HepG2 (cell line): Measurements from ENCODE around the gene SIN3A. TPM values are rescaled to one million over a fixed set of nuclear protein-coding genes. Genes with fewer than 3 reads are reported as not detected.

Source experiments
- ASH2L ChIP-seq: fragments of 300-600, 200-600 bp; sonication (generic); IDR thresholded peaks from 2 replicates; pipeline ENCODE4 v1.7.0; 2017; ENCODE audit warnings: low read depth, mild to moderate bottlenecking, moderate library complexity, mixed read lengths, low read length; ENCODE audit not compliant: insufficient read length
- CEBPG ChIP-seq: IDR thresholded peaks from 2 replicates; pipeline ENCODE4 v1.6.1; 2016
- HNF4A ChIP-seq: sonication (generic); formaldehyde crosslinking; IDR thresholded peaks from 2 replicates; pipeline ENCODE4 v1.4.0; 2020; ENCODE audit warnings: missing genetic modification reagents
- HNRNPH1 ChIP-seq: fragments of 200-400 bp; formaldehyde crosslinking; optimal IDR thresholded peaks from 2 replicates; pipeline ENCODE3; 2017; ENCODE audit warnings: mild to moderate bottlenecking, low read depth, low read length
- KLF9 ChIP-seq: IDR thresholded peaks from 2 replicates; pipeline ENCODE4 v1.6.1; 2016; ENCODE audit warnings: low read depth
- MIXL1 ChIP-seq: IDR thresholded peaks from 2 replicates; pipeline ENCODE4 v1.6.1; 2016
- MXI1 ChIP-seq: IDR thresholded peaks from 3 replicates; pipeline ENCODE4 v1.6.1; 2012; ENCODE audit warnings: low read depth, low read length, inconsistent platforms, borderline replicate concordance
- NAIF1 ChIP-seq: sonication (generic); formaldehyde crosslinking; IDR thresholded peaks from 2 replicates; pipeline ENCODE4 v1.5.0; 2020; ENCODE audit warnings: mild to moderate bottlenecking, missing genetic modification reagents, borderline replicate concordance
- PAF1 ChIP-seq: IDR thresholded peaks from 2 replicates; pipeline ENCODE4 v1.6.1; 2016; ENCODE audit warnings: missing genetic modification reagents, missing compliant biosample characterization
- TGIF2 ChIP-seq: IDR thresholded peaks from 2 replicates; pipeline ENCODE4 v1.6.1; 2016; ENCODE audit warnings: control low read depth, missing compliant biosample characterization
- ZBTB8A ChIP-seq: sonication (generic); formaldehyde crosslinking; IDR thresholded peaks from 2 replicates; pipeline ENCODE4 v1.4.0; 2020; ENCODE audit warnings: mild to moderate bottlenecking, low read depth, missing genetic modification reagents, borderline replicate concordance
- ZEB1 ChIP-seq: IDR thresholded peaks from 2 replicates; pipeline ENCODE4 v1.6.1; 2012; ENCODE audit warnings: mild to moderate bottlenecking, low read depth, inconsistent platforms; ENCODE audit not compliant: insufficient replicate concordance
- ZNF337 ChIP-seq: sonication (generic); formaldehyde crosslinking; IDR thresholded peaks from 2 replicates; pipeline ENCODE4 v1.5.1; 2020; ENCODE audit warnings: missing genetic modification reagents, low read depth, mild to moderate bottlenecking, borderline replicate concordance
- ZNF367 ChIP-seq: sonication (generic); formaldehyde crosslinking; IDR thresholded peaks from 2 replicates; pipeline ENCODE4 v1.4.0; 2020; ENCODE audit warnings: missing genetic modification reagents, borderline replicate concordance
- ZNF430 ChIP-seq: sonication (generic); formaldehyde crosslinking; IDR thresholded peaks from 2 replicates; pipeline ENCODE4 v1.9.0; 2021; ENCODE audit warnings: mild to moderate bottlenecking, missing genetic modification reagents
- ZNF589 ChIP-seq: sonication (generic); formaldehyde crosslinking; conservative IDR thresholded peaks from 2 replicates; pipeline ENCODE4 v1.8.0; 2022; ENCODE audit warnings: mild to moderate bottlenecking, moderate library complexity, missing genetic modification reagents
- ZNF816 ChIP-seq: sonication (generic); formaldehyde crosslinking; IDR thresholded peaks from 2 replicates; pipeline ENCODE4 v1.8.0; 2022; ENCODE audit warnings: missing genetic modification reagents, mild to moderate bottlenecking, borderline replicate concordance
- ZNF83 ChIP-seq: sonication (generic); formaldehyde crosslinking; IDR thresholded peaks from 2 replicates; pipeline ENCODE4 v1.4.0; 2020; ENCODE audit warnings: missing genetic modification reagents, mild to moderate bottlenecking, borderline replicate concordance
- ZNF879 ChIP-seq: sonication (generic); formaldehyde crosslinking; IDR thresholded peaks from 2 replicates; pipeline ENCODE4 v1.8.1; 2023; ENCODE audit warnings: missing genetic modification reagents
- polyA plus RNA-seq, 8 experiments: library from polyadenylated mRNA; depleted of rRNA in 3 of 8; stranded (reverse) in 7 of 8; unstranded in 1 of 8; fragments of >200 nt; fragmentation: Illumina TruSeq in 4 of 8; extraction: Trizol in 4 of 8; gene quantifications; 2 replicates each; pipeline versions ENCODE4 v1.2.1 to v1.2.3, GENCODE V29; 2011 to 2016; ENCODE audit warnings: low read depth in 4 of 8, missing spikeins in 1 of 8, mixed read lengths in 1 of 8; ENCODE audit not compliant: insufficient read depth in 1 of 8
- total RNA-seq, 5 experiments: library from RNA; depleted of rRNA; stranded (reverse); fragments of >200 nt; fragmentation: Illumina TruSeq; extraction: Trizol; gene quantifications; 2 replicates each; pipeline ENCODE4 v1.2.3, GENCODE V29; 2016; ENCODE audit warnings: low read depth in 1 of 5
- TF ChIP-seq, protein P1 (sequence below): sonication (generic); formaldehyde crosslinking; IDR thresholded peaks from 2 replicates; pipeline ENCODE4 v1.8.0; 2022; ENCODE audit warnings: missing genetic modification reagents, mild to moderate bottlenecking, inconsistent platforms, borderline replicate concordance
- TF ChIP-seq, protein P2 (sequence below): sonication (generic); formaldehyde crosslinking; IDR thresholded peaks from 2 replicates; pipeline ENCODE4 v1.8.1; 2022; ENCODE audit warnings: low read depth, mild to moderate bottlenecking, missing genetic modification reagents
- TF ChIP-seq, protein P3 (sequence below): sonication (generic); formaldehyde crosslinking; IDR thresholded peaks from 2 replicates; pipeline ENCODE4 v1.8.1; 2023; ENCODE audit warnings: missing genetic modification reagents, mild to moderate bottlenecking, borderline replicate concordance
- TF ChIP-seq, protein P4 (sequence below): sonication (generic); formaldehyde crosslinking; conservative IDR thresholded peaks from 2 replicates; pipeline ENCODE4 v1.4.0; 2020; ENCODE audit warnings: mild to moderate bottlenecking, missing genetic modification reagents, moderate library complexity

SIN3A gene
- total and polyA plus RNA-seq, 2 of the 13 experiments (the other 11 are each of a cell fraction or from before 2014, with no cell fraction given), result 16.1 to 28.1 TPM

- TF ChIP-seq ZBTB8A (CRISPR knock-in tag), result no peak
- TF ChIP-seq, protein P1, sequence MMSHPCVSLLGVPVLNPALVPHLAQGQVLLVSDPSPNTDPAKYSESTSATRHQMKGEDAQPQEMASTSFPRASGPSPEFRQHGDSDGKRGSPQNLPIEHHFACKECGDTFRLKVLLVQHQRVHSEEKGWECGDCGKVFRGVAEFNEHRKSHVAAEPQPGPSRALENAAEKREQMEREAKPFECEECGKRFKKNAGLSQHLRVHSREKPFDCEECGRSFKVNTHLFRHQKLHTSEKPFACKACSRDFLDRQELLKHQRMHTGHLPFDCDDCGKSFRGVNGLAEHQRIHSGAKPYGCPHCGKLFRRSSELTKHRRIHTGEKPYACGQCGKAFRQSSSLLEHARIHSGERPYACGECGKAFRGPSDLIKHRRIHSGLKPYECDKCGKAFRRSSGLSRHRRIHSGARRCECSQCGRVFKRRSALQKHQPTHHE (CRISPR knock-in tag), result no peak; the same call in 1 of the 2 replicates
- TF ChIP-seq ZEB1, result no peak
- peak; percentile 92 for TF ChIP-seq ASH2L
- TF ChIP-seq MXI1, result peak; percentile 95
- 0 out of 2 replicates have a peak, but pooled peaks have one; percentile 60 for TF ChIP-seq ZNF367 (CRISPR knock-in tag)
- peak; percentile 1; the same call in 1 of the 2 replicates for TF ChIP-seq ZNF879 (CRISPR knock-in tag)
- 0 out of 2 replicates have a peak, but pooled peaks have one; percentile 21 for TF ChIP-seq ZNF430 (CRISPR knock-in tag)
- TF ChIP-seq ZNF337 (CRISPR knock-in tag), result 0 out of 2 replicates have a peak, but pooled peaks have one; percentile 4
- TF ChIP-seq, protein P2, sequence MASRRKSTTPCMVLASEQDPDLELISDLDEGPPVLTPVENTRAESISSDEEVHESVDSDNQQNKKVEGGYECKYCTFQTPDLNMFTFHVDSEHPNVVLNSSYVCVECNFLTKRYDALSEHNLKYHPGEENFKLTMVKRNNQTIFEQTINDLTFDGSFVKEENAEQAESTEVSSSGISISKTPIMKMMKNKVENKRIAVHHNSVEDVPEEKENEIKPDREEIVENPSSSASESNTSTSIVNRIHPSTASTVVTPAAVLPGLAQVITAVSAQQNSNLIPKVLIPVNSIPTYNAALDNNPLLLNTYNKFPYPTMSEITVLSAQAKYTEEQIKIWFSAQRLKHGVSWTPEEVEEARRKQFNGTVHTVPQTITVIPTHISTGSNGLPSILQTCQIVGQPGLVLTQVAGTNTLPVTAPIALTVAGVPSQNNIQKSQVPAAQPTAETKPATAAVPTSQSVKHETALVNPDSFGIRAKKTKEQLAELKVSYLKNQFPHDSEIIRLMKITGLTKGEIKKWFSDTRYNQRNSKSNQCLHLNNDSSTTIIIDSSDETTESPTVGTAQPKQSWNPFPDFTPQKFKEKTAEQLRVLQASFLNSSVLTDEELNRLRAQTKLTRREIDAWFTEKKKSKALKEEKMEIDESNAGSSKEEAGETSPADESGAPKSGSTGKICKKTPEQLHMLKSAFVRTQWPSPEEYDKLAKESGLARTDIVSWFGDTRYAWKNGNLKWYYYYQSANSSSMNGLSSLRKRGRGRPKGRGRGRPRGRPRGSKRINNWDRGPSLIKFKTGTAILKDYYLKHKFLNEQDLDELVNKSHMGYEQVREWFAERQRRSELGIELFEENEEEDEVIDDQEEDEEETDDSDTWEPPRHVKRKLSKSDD (CRISPR knock-in tag), result 0 out of 2 replicates have a peak, but pooled peaks have one; percentile 72
- TF ChIP-seq, protein P3, sequence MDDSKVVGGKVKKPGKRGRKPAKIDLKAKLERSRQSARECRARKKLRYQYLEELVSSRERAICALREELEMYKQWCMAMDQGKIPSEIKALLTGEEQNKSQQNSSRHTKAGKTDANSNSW (CRISPR knock-in tag), result no peak
- TF ChIP-seq HNF4A, result peak; percentile 91
- peak; percentile 15 for TF ChIP-seq HNRNPH1
- peak; percentile 6; the same call in 1 of the 2 replicates for TF ChIP-seq NAIF1 (CRISPR knock-in tag)
- no peak for TF ChIP-seq CEBPG (CRISPR knock-in tag)
- 0 out of 2 replicates have a peak, but pooled peaks have one; percentile 89 for TF ChIP-seq KLF9 (CRISPR knock-in tag)
- TF ChIP-seq ZNF83 (CRISPR knock-in tag), result no peak
- TF ChIP-seq ZNF589 (CRISPR knock-in tag), result 0 out of 2 replicates have a peak, but pooled peaks have one; percentile 0
- TF ChIP-seq MIXL1, result 0 out of 2 replicates have a peak, but pooled peaks have one; percentile 6
- 0 out of 2 replicates have a peak, but pooled peaks have one; percentile 56 for TF ChIP-seq ZNF816 (CRISPR knock-in tag)
- TF ChIP-seq, protein P4, sequence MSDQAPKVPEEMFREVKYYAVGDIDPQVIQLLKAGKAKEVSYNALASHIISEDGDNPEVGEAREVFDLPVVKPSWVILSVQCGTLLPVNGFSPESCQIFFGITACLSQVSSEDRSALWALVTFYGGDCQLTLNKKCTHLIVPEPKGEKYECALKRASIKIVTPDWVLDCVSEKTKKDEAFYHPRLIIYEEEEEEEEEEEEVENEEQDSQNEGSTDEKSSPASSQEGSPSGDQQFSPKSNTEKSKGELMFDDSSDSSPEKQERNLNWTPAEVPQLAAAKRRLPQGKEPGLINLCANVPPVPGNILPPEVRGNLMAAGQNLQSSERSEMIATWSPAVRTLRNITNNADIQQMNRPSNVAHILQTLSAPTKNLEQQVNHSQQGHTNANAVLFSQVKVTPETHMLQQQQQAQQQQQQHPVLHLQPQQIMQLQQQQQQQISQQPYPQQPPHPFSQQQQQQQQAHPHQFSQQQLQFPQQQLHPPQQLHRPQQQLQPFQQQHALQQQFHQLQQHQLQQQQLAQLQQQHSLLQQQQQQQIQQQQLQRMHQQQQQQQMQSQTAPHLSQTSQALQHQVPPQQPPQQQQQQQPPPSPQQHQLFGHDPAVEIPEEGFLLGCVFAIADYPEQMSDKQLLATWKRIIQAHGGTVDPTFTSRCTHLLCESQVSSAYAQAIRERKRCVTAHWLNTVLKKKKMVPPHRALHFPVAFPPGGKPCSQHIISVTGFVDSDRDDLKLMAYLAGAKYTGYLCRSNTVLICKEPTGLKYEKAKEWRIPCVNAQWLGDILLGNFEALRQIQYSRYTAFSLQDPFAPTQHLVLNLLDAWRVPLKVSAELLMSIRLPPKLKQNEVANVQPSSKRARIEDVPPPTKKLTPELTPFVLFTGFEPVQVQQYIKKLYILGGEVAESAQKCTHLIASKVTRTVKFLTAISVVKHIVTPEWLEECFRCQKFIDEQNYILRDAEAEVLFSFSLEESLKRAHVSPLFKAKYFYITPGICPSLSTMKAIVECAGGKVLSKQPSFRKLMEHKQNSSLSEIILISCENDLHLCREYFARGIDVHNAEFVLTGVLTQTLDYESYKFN (CRISPR knock-in tag), result peak; percentile 79
- TF ChIP-seq PAF1, result peak; percentile 45; the same call in 1 of the 2 replicates
- peak; percentile 63; the same call in 1 of the 2 replicates for TF ChIP-seq TGIF2 (CRISPR knock-in tag)
These were observed 82.7 kb downstream of the SIN3A start (continued) for GRCh38 chr15:75368689-75369239.
